Inflammatory macrophage (primary cell): ENCODE measurements around the gene PCGF3.
"Not testable (repeated sequence)": the region's sequence is repeated elsewhere in the genome, so short reads cannot be mapped to it uniquely, and the experiment has no call there.

Experiments used
- DNase-seq, 2 donors: peaks; one replicate each; pipeline ENCODE4 v3.0.0-alpha.2; 2020 to 2022

PCGF3 gene

DNA sequence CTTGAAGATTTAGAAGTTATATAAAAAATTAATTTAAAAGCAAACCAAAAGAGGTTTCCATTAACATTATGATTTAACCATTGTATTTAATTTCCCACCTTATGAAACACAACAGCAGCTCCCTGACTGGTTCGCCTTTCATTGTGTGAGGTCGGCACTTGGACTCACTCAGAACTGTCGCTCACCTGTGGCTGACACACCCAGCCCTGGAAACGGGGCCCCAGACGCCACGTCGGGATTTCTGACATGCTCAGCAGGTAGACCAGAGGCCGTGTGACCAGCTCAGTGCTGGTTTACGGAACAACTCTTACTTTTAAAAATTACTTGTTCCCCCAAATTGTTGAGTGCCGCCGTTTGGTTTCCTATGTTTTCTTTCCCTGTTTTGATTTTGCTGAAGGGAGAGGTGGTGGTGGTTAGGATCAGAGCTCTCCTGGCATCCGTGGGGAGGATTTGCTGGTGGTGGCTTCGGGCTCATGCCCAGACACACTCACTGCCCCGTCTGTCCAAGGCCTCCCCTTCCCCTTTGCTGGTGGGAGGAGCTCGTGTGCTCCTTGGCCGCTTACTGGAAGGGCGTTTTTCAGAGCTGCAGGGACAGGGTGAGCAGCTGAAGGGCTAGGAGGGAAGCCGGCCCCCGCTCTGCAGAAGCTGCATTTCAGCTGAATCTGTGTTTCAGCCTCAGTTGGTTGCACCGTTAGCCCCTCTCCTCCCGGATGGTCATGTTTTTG lies 61.1 kb downstream of the PCGF3 start:
- DNase-seq = no peak

DNA sequence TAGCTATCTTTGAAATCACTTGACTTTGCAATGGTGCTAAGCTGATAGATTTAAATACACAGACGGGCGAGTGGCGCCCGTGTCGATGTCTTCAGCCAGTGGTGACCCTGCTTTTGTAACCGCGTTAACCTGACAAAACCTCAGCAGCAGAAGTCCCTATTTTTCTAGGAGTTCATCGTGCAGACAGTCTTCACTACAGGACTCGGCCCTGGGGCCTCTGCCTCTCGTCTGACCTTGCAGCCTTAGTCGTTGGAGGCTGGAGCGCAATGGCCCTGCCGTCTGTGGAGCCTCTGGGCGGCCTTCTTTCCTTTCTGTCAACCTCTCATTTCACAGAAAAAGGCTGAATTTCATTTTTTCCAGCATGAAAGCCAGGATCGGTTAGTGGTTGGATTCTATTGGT lies 62.4 kb downstream of the PCGF3 start:
- DNase-seq = no peak

DNA sequence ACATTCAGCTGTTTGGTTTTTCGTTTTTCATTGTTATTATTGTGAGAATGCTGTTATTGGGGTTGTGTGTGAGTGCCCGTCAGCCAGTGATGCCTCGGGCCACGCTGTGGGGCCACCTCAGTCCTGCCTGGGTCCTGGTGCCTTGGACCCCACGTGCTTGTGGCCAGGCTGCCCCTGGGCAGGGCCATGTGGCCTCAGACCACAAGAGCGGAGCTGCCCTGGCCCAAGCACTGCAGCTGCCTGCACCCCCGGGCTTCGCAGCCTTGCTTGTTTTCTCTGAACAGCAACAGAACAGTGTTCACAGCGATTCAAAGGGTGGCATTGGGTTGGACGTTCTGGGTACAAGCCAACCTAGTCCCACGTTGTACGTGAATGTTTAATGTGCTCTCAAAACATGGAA lies 63.4 kb downstream of the PCGF3 start:
- DNase-seq = no peak

DNA sequence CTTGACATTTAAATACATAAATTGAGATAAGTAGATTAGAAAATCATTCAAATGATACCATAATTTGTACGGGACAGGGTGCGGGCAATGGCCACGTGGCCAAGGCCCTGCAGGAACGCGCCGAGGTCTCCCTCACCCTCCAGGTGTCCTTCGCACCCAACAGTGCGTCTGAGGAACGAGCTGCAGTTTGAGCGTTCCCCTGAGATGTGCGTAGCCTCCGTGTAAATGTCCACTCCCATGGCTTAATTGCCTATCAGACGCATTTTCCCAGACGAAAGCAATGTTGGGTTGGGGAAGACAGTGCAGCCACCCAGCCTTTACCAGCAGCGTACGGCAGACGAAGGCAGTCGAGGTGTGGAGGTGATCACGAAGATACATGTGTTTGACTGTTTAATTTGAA lies 63.9 kb downstream of the PCGF3 start:
- no peak for DNase-seq

DNA sequence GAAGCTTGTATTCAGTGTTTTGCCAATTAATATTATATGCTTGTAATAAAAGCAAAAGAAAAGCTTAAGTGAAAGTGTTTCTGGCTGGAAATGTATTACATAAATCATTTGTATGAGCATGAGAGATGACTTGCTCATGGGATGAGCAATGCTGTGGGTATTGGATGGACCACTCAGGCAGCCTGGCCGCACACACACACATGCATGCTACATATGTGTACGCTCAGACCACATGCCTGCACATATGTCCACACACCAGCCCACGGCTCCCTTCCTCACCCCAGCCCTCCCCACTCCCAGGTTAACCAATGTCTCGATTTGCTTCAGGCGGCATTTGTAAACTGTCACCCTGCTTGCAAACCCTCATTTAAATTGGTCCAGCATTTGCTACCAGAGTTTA lies 64.4 kb downstream of the PCGF3 start:
- no peak for DNase-seq

DNA sequence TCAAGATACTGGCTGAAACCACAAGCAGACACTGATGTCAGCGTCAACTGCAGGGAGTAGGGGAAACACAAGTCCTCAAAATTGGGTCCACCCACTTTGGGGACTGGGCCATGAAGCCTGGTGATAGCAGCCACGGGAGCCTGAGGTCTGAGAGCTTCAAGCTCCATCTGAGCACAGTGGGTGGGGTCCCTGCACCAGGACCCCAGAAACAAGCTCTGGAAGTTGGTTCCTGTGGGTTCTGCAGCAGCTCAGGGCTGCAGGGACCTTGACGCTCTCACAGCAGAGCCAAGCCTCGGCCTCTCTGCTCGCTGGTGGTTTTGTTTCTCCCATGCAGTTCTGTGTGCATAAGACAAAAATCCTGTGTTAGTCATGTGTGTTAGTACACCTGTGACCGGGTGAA lies 65.8 kb downstream of the PCGF3 start:
- no peak for DNase-seq

DNA sequence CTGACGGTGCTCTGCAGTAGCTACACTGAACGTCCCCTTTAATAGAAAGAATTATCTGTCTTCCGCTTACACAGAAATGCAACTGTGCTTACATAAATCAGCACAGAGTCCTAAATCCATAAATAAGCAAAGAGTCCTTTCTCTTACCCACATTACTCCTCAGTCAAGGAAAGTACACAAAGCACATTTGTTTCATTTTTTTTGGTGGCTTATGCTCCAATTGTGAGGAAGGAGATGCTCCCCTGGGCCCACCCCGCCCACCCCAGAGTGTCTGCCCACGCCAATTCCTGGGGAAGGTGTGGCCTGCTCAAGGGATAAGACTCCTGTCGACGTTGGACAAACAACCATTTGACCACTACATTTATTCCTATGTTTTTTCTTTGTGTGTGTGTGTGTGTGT lies 66.5 kb downstream of the PCGF3 start:
- DNase-seq = no peak

DNA sequence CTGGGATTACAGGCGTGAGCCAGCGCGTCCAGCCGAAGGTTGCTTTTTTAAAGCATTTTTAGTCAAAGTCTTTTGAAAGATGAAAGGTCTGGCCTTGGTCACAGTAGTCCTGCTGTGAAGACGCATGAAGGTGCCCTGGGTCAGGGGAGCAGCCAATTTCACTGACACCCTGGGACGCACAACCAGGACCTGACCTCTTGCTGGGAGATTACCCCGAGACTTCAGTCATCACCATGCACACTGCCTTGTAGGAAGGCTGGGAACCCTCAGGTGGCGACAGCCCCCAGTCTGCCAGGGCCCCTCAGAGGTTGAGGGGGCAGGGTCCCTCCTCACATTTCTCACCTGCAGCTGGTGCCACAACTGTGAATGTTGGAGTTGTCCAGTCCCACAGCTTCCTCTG lies 67.1 kb downstream of the PCGF3 start:
- no peak for DNase-seq

DNA sequence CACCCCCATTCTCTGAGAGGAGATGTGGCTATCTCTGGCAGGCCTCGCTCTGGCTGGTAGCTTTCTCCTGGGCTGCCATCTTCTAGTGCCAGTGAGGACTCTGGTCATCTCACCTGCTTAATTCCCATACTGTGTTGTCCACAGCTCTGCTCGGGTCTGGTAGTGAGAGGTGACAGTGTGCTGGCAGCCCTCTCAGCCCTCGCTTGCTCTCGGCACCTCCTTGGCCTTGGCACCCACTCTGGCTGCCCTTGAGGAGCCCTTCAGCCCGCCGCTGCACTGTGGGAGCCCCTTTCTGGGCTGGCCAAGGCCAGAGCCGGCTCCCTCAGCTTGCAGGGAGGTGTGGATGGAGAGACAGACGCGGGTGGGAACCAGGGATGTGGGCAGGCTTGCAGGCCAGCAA lies 67.6 kb downstream of the PCGF3 start:
- no peak for DNase-seq

DNA sequence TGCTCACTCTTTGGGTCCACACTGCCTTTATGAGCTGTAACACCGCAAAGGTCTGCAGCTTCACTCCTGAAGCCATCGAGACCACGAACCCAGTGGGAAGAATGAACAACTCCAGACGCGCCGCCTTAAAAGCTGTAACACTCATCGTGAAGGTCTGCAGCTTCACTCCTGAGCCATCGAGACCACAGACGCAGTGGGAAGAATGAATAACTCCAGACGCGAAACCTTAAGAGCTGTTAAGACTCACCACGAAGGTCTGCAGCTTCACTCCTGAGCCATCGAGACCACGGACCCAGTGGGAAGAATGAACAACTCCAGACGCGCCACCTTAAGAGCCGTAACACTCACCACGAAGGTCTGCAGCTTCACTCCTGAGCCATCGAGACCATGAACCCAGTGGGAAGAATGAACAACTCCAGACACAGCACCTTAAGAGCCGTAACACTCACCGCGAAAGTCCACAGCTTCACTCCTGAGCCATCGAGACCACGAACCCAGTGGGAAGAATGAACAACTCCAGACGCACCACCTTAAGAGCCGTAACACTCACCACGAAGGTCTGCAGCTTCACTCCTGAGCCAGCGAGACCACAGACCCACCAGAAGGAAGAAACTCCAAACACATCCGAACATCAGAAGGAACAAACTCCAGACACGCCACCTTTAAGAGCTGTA lies 68.9 kb downstream of the PCGF3 start:
- not testable (repeated sequence) for DNase-seq

DNA sequence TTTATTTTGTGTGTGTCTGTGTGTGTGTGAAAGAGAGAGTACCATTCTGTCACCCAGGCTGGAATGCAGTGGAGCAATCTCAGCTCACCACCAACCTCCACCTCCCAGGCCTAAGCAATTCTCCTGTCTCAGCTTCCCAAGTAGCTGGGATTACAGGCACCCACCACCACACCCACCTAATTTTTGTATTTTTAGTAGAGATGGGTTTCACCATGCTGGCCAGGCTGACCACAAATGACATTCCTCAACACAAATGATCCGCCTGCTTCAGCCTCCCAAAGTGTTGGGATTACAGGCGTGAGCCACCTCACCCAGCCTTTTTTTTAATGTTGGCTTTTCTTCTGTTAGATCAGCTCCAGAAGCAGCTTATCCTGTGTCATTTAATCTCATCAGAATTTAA lies 69.9 kb downstream of the PCGF3 start:
- DNase-seq = not testable (repeated sequence)

DNA sequence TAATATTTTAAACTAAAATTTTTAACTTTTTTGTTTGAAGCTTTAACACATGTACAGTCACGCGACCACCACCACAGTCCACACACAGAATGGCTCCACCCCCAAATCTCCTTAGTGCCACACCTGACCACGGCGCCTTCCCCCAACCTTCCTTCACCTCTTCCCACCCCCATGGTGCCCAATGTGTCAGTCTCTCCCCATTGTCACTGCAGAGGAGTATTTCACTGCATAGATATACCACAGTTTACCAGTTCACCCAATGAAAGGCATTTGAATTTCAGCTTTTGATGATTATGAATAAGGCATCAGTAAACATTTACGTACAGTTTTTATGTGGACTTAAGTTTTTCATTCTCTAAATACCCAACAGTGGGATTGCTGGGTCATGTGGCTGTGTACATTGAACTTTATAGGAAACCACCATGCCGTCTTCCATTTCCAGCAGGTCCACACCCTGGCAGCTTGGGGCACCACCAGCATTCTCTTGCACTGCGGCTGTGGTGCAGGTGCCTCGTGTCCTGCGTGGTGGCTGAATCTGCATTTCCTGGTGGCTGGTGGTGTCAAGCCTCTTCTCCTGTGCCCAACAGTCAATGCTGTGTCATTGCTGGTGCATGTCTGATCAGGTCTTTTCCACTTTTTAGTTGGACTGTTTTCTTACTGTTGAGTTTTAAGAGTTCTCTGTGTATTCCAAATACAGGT lies 71.3 kb downstream of the PCGF3 start:
- DNase-seq = no peak

DNA sequence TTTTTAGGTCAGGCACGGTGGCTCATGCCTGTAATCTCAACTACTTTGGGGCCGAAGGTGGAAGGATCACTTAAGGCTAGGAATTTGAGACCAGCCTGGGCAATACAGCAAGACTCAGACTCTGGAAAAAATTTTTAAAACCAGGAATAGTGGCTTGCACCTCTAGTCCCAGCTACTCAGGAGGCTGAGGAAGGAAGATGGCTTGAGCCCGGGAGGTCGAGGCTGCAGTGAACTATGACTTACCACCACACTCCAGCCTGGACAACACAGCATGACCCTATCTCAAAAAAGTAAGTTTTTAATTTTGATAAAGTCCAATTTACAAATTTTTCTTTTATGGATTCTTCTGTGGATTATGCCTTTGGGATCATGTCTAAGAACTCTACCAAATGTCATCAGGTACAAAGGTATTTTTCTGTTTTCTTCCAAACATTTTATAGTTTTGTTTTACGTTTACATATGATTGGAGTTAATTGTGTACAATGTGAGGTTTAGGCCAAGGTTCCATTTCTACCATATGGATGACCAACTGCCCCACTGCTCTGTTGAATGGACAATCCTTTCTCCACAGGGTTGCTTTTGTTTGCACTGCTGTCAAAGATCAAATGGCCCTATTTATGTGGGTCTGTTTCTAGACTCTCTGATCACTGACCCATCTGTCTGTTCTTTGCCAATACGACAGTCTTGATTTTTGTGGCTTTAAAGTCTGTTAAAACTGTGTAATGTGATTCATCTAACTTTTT lies 72.1 kb downstream of the PCGF3 start:
- no peak for DNase-seq

DNA sequence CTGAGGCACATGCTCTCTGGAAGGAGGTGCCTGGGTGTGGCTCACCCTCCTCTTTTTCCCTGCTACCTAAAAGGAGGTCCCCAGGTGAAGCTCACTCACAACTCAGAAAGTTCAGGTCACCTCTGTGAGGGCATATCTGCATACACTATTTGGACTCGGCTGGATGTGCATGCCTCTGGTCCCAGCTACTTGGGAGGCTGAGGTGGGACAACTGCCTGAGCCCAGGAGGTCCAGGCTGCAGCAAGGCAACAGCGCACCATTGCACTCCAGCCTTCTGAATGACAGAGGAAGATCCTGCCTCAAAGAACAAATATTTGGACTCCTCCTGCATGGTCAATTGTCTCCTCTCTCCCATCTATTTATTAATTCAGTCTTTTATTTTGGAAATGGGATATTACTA lies 73.9 kb downstream of the PCGF3 start:
- no peak for DNase-seq

DNA sequence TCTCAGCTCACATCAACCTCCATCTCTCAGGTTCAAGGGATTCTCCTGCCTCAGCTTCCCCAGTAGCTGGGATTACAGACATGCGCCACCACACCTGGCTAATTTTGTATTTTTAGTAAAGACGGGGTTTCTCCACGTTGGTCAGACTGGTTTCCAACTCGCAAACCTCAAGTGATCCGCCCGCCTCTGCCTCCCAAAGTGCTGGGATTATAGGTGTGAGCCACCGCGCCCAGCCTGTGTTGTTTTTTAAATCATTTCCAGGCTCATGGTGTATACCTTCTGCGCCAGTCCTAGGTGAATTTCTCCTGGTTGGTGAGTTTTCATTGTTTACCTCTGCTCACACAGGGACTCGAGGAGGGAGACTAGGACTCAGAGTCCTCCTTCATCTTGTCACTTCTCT lies 74.6 kb downstream of the PCGF3 start:
- DNase-seq = not testable (repeated sequence)

DNA sequence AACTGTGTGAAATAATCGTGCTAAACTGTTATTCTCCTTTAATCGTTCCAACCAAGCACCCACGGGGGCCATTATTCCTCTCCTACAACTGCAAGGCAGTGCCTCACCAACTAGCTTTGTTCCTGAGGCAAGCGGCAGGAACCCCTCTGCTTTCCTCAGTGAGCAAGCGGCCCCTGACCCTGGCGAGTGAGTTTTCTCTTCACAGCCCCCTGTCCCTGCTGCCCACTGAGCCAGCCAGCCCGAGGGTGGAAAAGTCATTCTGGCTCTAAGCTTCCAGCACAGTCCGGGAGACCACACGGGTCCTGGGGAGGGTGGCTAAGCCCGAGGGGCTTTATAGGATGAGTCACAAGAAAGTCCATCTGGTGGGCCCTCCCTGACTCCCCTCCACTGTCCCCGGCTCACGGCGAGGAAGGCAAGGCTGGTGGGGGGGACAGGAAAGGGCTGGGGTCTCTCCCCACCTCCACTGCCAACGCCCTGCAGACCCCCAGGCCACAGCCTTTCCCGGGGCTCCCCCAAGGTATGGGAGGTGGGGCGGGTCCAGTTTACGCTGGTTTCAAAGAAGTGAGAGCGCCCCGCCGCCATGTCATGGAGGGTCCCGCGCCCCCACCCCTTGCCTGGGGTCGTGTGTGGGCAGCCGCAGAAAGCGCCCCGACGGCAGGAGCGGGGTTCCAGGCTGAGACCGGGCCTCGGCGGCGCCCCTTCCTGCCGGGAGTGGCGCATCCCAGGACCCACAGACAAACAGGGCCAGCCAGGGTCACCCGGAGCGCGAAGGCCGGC lies 75.3 kb downstream of the PCGF3 start:
- no peak for DNase-seq

DNA sequence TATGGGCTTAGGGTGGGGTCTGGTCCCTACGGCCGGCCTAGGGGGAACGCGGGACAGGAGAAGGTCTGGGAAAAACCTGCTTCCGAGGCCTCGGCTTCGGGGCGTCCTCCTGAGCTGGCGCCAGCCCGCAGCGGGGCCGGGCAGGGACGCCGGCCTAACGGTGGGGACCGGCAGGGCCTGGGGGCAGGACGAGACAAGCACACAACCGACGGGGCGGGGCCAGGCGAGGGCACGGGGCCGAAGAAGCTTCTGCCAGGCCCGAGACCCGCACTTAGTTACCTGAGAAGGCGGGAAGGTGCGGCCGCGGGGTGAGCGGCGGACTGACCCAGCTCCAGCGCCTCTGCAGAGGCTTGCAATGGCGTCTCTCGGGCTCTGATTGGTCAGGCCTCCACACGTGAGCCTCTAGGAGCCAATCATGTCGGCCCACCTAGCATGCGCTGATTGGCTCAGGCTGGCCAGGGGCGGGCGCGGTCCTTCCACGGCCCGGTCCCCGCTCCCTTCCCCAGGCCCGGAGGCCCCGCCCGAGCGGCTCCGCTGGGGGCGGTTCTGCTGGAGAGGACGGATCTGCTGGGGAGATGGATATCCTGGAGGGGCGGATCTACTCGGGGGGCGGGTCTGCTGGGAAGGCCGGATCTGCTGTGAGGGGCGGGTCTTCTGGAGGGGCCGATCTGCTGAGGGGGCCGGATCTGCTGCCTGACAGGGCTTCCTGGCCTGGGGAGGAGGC lies 76.0 kb downstream of the PCGF3 start:
- DNase-seq = peak; percentile 99 to 100

DNA sequence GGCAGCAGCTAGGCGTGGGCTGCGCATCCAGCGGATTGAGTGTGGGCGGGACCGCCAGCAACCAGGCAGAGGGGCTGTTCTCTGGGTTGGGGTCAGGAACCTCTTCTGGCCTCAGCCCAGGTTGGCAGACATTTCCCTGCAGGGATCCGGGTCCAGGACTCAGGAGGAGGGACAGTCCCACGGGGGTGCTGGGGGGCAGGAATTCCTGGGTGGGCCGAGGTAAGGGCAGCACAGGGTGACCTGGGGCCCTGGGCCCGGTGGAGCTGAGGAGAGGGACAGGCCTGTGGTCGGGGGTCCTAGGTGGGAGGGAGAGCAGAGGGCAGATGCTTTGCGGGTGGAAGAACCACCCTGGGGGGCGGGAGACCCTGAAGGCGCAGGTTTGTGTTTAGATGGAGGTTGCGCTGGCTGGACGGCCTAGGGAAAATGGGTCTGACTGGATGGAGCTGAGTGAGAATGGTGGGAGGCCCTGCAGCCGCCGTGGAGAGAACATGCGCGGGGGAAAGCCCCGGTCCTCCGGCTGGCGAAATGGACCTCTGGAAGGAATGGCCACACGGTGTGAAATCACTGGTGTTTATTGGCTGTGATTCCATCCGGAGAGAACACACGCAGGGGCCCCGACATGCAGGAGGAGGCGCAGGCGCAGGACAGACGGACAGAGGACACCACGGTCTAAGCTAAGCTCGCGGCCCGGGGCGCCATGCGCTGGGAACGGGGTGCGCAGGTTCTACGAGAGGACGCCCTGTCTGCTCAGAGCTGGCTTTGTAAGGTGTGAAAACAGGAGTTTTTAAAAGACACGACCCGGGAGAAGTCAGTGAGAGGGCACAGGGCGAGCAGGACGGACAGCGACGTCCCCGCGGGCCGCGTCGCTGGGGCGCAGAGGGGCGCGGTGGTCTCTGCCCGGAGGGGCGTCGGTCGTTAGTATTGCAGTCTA lies 79.0 kb downstream of the PCGF3 start:
- no peak for DNase-seq

DNA sequence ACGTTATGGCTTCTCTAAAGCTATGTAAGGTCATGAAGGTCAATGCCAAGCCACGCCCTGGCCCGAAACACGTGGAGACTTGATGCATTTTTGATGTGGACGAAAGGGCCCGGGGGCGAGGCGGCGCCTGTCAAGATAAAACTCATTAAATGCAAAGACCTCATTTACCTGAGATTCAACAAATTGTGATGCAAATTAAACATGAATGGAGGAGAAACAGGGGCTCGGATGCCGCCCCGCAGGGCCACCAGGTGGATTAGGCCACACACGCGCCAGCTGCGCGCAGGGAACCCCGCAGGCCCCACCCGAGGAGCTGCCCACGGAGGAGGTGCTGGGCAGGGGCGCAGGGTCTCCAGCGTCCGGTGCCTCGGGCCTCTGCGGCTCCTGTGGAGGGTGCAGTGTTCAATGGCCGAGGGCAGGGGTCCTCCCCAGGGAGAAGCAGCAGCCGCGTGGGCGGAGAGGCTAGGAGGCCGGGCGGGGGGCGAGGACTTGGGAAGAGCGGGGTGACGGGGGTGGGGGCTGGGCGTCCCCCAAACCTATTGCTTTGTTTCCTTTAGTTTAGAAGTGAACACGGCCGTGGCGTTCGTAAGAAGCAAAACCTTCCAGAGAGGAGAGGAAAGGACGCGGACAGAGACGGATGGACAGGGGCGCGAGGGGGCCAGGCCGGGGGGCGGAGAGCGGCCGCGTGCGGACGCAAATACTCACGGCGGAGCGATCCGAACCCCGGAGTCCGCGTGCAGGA lies 79.9 kb downstream of the PCGF3 start:
- DNase-seq = no peak
